GM08714 (cell line): ENCODE results near the gene BACH2.
"Not testable (repeated sequence)": the region's sequence is repeated elsewhere in the genome, so short reads cannot be mapped to it uniquely, and the experiment has no call there.

Experiments used
- H3K4me3 ChIP-seq: fragments of 200-500 bp; sonication (Bioruptor generic); 2 replicates; pipeline ENCODE4 v1.5.1; 2014; ENCODE audit warnings: mild to moderate bottlenecking, low read length, inconsistent platforms
- ZNF274 ChIP-seq: IDR thresholded peaks from 2 replicates; pipeline ENCODE4 v1.6.1; 2012; ENCODE audit warnings: mild to moderate bottlenecking, low read depth, low read length

BACH2 gene

DNA sequence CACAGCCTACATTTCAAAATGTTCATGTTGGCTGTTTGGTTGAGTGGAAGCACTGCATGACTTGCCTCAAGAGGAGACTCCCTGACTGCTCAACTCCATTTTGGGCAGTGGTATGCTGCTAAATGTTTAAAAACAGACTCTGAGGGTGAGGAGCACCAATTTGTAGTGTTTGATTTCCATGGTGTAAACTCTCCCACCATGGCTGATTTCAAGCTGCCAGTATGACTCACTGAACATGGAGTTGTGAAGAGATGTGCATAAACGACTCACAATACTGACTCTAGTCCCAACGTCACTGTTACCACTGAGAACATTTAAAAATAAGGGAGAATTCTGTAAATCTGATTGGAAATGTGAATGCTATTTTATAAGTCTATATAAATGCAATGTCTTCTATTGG lies 70.4 kb downstream of the BACH2 start:
- TF ChIP-seq ZNF274 = no peak
- no peak overlapping the region for H3K4me3 ChIP-seq

DNA sequence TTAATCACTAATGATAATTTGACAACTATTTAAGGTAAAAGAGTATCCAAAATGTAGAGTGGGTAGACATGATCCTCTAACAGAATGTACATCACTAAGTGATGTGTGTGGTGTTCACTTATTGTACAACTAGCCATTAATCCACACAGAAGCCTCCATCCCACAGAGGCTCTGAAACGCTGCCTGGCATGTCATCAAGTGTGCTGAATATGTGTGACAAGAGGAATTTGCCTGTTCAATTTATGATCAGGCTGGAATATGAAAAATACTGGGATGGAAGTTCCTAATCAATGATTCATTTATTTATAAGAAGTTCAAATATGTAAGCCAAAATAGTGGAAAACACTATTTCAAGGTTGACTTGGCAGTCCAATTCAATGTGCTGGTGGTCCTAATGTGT lies 72.4 kb downstream of the BACH2 start:
- TF ChIP-seq ZNF274 = no peak
- no peak overlapping the region for H3K4me3 ChIP-seq

DNA sequence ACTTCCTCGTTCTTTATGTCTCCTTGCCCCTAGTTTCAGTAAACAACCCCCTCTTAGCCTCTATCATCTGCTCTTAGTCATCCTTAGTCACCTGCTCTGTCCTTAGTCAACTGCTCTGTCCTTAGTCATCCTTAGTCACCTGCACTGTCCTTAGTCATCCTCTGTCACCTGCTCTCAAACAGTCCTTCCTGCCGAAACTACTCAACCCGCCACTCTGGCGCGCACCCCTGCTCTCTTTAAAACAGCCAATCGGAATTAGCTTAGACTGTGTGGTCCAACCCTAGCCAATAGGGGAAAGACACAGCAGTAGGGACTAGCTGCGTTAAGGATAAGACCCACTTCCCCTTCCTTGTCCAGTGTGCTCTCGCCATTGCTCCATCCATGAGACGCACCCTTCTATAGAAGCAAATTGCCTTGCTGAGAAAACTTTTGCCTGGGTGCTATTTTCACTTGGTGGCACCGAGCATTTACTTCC lies 73.9 kb downstream of the BACH2 start:
- no peak overlapping the region for H3K4me3 ChIP-seq

DNA sequence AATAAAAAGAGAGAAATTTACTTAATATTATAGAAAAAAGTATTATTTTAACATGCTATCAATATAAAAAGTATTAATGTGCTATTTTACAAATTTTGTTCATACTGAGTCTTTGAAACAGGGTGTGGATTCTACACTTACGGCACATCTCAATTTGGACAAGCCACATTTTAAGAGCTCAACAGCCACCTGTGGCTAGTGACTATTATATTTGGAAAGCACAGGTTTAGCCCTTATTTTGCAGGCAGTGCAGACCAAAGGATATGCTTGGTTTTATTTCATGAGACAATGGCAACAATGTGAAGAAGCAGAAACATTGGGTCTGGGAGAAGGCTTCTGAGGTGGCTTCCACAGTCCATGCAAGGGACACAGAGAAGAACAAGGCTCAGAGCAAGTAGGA lies 74.6 kb downstream of the BACH2 start:
- no peak overlapping the region for H3K4me3 ChIP-seq
- no peak for TF ChIP-seq ZNF274

More for the DNA sequence above, 73.9 kb downstream of the BACH2 start:
- no peak for TF ChIP-seq ZNF274

DNA sequence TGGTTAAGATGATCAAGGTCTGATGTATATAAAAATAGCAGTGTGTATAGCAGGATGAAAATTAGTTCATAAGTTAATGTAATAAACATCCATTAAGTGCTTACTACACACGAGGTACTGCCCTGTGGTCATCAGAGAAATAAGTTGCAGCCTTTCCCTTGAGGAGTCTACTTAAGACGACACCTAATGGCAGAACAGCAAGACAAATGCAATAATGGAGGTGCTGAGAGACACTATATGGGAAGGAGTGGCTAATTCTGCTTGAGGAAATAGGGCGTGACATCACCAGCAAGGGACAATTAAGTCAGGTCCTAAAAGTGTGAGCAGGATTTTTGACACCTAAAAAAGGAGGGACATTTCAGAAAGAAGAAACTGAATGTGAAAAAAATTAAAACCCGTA lies 75.2 kb downstream of the BACH2 start:
- no peak for TF ChIP-seq ZNF274
- no peak overlapping the region for H3K4me3 ChIP-seq

DNA sequence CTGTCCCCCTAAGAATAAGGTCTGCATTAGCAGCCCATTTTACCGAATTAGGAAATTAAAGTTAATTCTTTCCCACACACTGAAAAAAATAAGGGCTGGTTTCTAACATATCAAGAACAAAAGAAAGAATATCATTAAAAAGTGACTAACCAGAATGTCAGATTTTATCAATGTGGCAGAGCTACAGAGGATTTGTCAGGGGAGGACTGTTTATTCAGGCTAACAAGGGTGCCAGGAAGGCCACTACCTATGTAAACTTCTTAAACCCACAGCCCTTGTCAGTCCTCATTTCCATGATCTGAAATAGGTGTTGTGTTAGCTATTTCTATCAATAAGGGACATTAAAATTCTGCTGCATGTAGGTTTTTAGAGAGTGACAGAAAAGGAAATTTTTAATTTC lies 76.4 kb downstream of the BACH2 start:
- TF ChIP-seq ZNF274 = no peak
- H3K4me3 ChIP-seq = no peak overlapping the region

DNA sequence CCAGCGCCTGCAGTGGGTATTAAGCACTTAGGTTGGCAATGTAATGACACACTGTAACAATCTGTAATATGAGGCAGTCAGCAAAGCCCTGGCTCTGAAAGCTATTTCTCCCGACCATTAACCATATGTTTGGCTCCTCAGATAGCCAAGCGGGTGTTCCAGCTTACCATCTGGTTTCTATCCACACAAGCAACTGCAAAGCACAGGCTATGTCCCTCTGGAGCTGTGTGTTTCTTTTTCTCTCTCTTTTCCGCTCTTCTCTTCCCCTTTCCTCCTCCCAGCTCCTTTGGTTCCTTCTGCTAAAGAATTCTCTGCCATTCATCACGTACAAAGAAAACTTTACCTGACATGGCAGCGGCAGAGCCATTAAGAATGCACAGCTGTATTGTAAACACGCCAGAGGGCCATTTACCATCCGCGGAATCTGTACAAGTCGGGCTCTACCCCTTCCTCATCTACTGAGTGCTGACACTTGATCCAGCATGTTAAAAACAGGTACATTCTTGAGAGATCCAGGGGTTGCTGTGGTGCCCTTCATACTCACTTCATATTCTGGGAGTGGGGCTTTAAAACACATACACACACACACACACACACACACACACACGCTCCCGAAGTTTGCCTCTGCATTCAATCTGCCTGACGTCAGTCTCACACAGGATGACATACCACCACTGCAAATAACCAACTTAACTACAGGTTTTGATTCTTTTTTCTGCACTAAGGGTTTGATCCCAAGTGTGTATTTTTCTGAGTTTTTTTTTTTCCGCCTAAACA lies 77.2 kb downstream of the BACH2 start:
- H3K4me3 ChIP-seq = no peak overlapping the region
- no peak for TF ChIP-seq ZNF274

DNA sequence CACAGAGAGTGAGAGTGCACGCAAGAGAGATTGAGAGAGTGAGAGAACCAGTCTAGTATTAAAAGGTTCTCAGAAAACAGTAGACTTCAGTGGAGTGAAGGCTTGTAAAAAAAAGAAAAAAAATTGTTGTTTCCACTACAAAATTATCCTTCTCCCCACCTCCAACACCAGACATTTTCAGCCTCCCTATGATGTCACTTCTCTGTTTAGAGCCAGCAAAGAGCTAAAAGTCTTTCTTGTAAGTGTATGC lies 77.8 kb downstream of the BACH2 start:
- no peak for TF ChIP-seq ZNF274
- H3K4me3 ChIP-seq = no peak overlapping the region

DNA sequence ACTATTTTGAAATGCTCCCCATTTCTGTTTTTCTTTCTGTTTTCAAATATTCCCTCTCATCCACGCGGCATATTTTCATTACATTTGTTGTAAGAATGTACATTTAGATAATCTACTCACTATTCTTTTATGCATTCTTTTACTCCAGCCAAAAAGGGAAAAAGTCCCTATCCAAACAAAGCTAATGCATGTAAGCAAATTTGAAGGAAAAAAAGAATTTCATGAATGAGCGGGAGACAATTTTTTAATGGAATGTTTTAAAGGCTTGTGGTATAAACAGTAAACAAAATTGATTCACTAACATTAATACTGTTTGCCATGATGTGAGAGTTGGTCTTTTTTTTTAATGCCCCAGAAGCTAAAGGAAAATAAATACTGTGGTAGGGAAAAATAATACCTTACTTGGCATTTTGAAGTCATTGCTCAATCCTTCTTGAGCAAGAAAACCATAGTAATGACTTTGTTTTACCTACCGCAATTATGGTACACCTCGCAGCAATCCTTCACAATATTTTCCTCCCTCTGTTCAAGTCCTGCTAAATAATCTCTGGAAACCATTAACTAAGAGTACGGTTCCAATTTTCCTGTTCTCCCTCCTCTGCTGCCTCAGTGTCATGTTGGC lies 79.0 kb downstream of the BACH2 start:
- no peak overlapping the region for H3K4me3 ChIP-seq
- no peak for TF ChIP-seq ZNF274

DNA sequence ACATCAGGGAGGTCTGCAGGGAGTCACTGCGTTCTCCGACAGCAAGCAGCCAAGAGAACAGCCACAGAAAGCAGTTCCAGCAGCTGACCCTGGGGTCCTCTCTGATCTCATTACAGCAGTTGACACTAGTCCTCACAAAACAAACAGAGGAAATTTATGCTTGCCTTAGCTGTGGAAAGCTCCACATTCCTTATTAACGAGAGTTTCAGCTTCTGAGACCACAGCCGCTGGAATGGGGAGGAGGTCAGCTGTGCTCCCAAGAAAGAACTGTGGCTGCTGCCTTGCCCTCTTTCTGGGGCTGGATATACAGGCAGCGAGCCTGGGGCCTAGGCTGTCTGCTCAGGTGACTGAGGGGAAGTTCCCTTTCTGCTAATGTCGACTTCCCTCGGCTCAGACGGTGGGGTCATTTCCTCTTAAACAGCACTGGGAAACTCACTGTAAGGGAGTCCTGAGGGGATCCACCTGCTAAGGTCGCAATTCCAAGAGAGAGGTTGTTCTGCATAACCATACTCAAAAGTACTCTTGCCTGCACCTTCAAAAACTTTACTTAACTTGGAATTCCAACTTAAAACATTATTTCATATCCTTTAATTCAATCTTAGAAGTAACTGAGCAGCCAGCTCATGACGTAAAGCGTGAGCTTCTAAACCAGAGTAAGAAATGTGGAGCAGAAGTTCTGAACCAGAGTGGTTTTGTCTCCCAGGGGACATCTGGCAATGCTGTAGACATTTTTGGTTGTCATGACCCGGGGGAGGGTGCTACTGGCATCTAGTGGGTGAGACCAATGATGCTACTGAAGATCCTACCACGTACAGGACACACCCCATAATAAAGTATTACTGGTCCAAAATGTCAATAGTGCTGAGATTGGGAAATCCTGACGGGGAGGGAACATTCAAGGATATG lies 80.3 kb downstream of the BACH2 start:
- H3K4me3 ChIP-seq = no peak overlapping the region
- TF ChIP-seq ZNF274 = no peak

DNA sequence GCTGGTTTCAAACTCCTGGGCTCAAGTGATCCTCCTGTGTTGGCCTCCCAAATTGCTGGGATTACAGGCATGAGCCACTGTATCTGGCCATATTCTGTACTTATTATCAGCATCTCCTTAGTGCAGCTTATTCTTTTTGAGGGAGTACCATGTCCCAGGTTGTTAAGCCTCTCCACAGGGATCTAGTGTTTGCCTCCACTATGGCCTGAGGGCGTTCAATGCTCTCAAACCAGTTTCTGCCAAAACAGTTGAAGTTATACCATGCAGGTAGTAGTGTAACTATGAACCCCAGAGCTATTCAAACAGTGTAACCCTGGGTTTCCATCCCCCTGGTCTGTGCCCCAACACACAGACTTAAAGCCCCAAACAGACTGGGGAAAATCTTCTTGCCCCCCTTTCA lies 81.7 kb downstream of the BACH2 start:
- no peak for TF ChIP-seq ZNF274
- no peak overlapping the region for H3K4me3 ChIP-seq

DNA sequence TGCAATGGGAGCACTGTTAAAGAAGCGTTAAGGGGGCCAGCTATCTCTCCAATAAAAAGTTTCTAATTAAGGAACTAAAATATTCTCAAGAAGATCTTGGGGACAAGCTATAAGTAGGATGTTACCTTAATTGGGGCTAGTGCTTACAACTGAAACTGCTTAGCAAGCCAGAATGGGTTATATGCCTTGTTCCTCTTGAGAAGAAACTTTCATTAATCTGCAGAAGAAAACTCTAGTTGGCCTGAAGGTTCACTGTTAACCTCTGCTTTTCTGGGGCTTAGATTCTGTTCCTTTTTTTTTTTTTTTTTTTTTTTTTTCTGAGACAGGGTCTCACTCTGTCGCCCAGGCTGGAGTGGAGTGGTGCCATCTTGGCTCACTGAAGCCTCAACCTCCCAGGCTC lies 82.2 kb downstream of the BACH2 start:
- no peak for TF ChIP-seq ZNF274
- H3K4me3 ChIP-seq = no peak overlapping the region

DNA sequence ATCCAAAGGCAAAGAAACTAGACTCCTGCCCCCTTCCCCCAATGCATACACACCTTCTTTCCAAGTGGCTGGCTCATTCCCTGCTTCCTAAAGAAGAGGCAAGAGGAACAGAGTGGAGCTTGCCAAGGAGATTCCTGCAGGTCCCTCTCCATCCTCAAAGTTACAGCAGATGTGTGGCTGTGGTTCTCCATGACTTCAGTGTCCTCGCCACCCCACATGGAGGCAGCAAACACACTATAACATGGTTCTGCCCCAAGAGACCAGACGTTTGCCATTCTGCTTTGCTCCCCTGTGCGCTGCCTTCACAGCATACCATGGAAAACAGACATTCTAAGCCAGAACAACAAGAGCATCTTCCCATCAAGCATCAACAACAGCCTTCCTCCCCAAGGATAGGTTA lies 84.4 kb downstream of the BACH2 start:
- H3K4me3 ChIP-seq = no peak overlapping the region
- TF ChIP-seq ZNF274 = no peak

DNA sequence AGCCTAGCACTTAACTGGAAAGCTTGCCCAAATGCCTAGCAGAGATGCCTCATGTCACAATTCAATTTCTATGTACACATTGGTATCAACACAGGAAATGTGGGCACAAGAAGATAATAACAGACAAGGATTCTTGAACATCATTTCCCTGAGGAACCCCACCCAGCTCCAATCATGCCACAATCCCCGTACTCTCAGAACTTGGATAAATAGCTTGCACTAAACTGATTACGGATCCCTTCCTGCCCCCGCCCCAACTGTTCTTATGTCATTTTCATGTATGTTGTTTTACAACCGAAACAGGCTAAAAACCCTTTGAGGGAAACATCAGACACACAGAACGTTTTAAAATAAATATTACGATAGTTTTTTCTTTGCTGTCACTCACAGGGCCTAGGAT lies 87.1 kb downstream of the BACH2 start:
- no peak overlapping the region for H3K4me3 ChIP-seq
- TF ChIP-seq ZNF274 = no peak

DNA sequence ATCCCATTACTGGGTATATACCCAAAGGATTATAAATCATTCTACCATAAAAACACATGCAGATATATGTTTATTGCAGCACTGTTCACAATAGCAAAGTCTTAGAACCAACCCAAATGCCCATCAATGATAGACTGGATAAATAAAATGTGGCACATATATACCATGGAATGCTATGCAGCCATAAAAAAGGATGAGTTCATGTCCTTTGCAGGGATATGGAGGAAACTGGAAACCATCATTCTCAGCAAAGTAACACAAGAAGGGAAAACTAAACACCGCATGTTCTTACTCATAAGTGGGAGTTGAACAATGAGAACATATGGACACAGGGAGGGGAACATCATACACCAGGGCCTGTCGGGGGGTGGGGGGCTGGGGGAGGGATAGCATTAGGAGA lies 88.0 kb downstream of the BACH2 start:
- not testable (repeated sequence) for H3K4me3 ChIP-seq
